Neutrophil (primary cell): Measurements from ENCODE around the gene OR14K1.
"Not testable (repeated sequence)": the region's sequence is repeated elsewhere in the genome, so short reads cannot be mapped to it uniquely, and the experiment has no call there.

Source experiments
- H3K27ac ChIP-seq: fragments of 200-600 bp; sonication (generic); 2 replicates; pipeline ENCODE4 v1.5.1; 2016; ENCODE audit warnings: mild to moderate bottlenecking, moderate library complexity
- H3K27me3 ChIP-seq: fragments of 200-600 bp; sonication (generic); 2 replicates; pipeline ENCODE4 v1.6.0; 2016; ENCODE audit warnings: mild to moderate bottlenecking
- H3K36me3 ChIP-seq: fragments of 200-600 bp; sonication (generic); 2 replicates; pipeline ENCODE4 v1.5.1; 2017
- H3K4me1 ChIP-seq, 2 experiments: fragments of 200-600 bp in 1 of 2; sonication (generic) in 1 of 2; 1 replicate in 1 of 2; 2 replicates in 1 of 2; pipeline versions ENCODE4 v1.5.1 to v1.6.1; 2013 to 2016; ENCODE audit warnings: low read depth in 1 of 2, low read length in 1 of 2, mild to moderate bottlenecking in 1 of 2, moderate library complexity in 1 of 2; ENCODE audit not compliant: control insufficient read depth in 1 of 2, insufficient read depth in 1 of 2
- H3K4me3 ChIP-seq, 2 experiments: fragments of 200-600 bp in 1 of 2; sonication (generic) in 1 of 2; 1 replicate in 1 of 2; 2 replicates in 1 of 2; pipeline ENCODE4 v1.5.1; 2013 to 2016; ENCODE audit warnings: low read depth in 1 of 2, low read length in 1 of 2, mild to moderate bottlenecking in 1 of 2, moderate library complexity in 1 of 2
- H3K9me3 ChIP-seq: fragments of 200-600 bp; sonication (generic); 2 replicates; pipeline ENCODE4 v1.5.1; 2016
- TF ChIP-seq, protein P1 (sequence below): fragments of 200-600 bp; sonication (generic); IDR thresholded peaks from 2 replicates; pipeline ENCODE4 v1.5.1; 2016; ENCODE audit warnings: antibody characterized with exemption

The OR14K1 gene

DNA sequence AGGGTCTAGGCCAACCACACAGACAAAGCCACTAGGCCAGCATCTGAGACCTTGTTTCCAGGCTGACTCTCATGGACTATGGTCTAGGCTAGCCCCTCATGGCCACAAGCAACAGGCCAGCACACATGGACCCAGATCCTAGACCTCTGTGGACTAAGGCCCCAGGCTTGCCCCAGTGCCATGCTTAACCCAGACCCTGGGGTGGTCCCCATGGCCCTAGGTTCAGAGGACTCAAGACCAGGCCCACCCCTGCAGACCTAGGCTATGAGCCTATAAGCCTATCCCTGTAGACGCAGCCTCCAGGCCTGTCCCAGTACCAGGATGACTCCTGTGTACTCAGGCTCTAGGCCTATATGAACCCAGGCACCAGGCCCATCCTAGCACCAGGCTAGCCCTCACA lies 11.5 kb downstream of the OR14K1 start:
- TF ChIP-seq, protein P1, sequence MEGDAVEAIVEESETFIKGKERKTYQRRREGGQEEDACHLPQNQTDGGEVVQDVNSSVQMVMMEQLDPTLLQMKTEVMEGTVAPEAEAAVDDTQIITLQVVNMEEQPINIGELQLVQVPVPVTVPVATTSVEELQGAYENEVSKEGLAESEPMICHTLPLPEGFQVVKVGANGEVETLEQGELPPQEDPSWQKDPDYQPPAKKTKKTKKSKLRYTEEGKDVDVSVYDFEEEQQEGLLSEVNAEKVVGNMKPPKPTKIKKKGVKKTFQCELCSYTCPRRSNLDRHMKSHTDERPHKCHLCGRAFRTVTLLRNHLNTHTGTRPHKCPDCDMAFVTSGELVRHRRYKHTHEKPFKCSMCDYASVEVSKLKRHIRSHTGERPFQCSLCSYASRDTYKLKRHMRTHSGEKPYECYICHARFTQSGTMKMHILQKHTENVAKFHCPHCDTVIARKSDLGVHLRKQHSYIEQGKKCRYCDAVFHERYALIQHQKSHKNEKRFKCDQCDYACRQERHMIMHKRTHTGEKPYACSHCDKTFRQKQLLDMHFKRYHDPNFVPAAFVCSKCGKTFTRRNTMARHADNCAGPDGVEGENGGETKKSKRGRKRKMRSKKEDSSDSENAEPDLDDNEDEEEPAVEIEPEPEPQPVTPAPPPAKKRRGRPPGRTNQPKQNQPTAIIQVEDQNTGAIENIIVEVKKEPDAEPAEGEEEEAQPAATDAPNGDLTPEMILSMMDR, result no peak
- Histone ChIP-seq H3K36me3 (no peaks in the 10 kb centered on the region), H3K4me1 (no peaks in the 10 kb centered on the region), H3K9me3 (no peaks in the 10 kb centered on the region), H3K27me3 (no peaks in the 10 kb centered on the region), H3K27ac (no peak overlapping the region), H3K4me3 (no peak overlapping the region)

DNA sequence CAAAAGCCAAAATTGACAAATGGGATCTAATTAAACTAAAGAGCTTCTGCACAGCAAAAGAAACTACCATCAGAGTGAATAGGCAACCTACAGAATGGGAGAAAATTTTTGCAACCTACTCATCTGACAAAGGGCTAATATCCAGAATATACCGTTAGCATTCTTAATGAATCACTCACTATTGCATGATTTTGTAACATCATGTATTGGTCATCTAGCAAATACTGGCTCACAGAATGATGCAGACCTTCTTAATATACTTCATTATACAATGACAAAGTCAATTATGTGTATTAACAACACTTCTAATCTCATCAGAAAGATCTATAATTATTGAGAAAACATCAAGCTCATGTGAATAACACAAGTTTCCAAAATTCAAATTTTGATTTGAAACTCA lies 15.9 kb downstream of the OR14K1 start:
- H3K4me1 ChIP-seq, H3K9me3 ChIP-seq, H3K36me3 ChIP-seq, H3K27me3 ChIP-seq, H3K27ac ChIP-seq, H3K4me3 ChIP-seq: not testable (repeated sequence)

DNA sequence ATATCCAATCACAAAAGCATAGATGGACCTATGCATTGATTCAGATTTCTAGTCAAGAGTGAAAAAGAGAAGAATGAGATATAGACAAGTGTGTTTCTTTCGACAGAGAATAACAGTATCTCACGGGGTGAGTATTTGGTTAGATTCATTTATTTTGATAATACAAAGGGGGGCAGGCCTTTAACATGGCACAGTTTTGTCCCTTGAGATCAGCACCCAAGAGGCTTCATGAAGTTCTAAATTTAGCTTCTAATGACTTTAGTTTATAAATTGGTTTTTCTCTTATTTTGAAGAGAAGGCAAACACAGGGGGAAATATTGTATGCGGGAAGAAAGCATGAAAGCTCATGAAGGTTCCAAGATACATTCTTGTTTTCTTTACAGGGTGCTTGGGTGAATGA lies 22.0 kb downstream of the OR14K1 start, which contains the start of gene OR1C1:
Gene OR1C1, minus strand, starts transcription at position 101 of the 400 bp plus-strand sequence. CDS start 2,150 bp downstream, outside the sequence.
- Histone ChIP-seq H3K4me3 (no peak within 1 kb of the TSS), H3K27ac (no peak within 1 kb of the TSS), H3K36me3 (no peaks in the 10 kb centered on the region), H3K9me3 (no peaks in the 10 kb centered on the region), H3K4me1 (no peaks in the 10 kb centered on the region), H3K27me3 (no peaks in the 10 kb centered on the region)
- TF ChIP-seq, protein P1, result no peak

DNA sequence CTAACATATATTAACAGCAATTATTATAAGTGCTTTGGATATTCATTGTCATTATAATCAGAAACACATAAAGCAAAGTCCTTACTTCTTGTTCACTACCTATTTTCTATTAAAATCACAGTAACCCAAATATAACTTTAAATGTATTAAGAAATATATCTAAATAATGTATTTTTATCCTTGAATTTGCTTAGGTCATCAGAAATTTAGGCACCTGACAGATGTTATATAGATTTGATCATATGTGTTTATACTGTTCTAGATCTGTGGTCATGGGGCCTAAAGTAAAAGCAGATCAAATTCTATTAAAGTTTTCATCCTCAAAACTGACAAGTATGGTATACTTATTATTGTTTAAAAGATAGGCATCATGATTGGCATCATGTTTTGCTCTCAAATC lies 31.2 kb downstream of the OR14K1 start:
- H3K27me3 ChIP-seq, result no peaks in the 10 kb centered on the region
- H3K4me1 ChIP-seq, result no peaks in the 10 kb centered on the region
- H3K9me3 ChIP-seq, result no peaks in the 10 kb centered on the region
- H3K27ac ChIP-seq, result no peak overlapping the region
- no peaks in the 10 kb centered on the region for H3K36me3 ChIP-seq
- H3K4me3 ChIP-seq, result no peak overlapping the region
- TF ChIP-seq, protein P1, result no peak
